K562 (cell line): Measurements from ENCODE around the gene ENOSF1. TPM values are rescaled to one million over a fixed set of nuclear protein-coding genes. Genes with fewer than 3 reads are reported as not detected.

Experiments
- ATAC-seq: fragments of 200-7000 bp; cut with Tn5 transposase; 3 replicates; pipeline ENCODE4 v1.9.1; 2020; ENCODE audit warnings: moderate library complexity
- BruUV-seq: library from RNA; stranded (reverse); fragments of 400-500 nt; replicated peaks from 2 replicates; lab custom pipeline; 2021; lab: Mats Ljungman, UMichigan
- CTCF ChIA-PET: fragments of 300-600 bp; formaldehyde crosslinking; extraction: SDS; loops from one replicate; lab custom pipeline; 2021; ENCODE audit warnings: low intra/inter-chr PET ratio; lab: Yijun Ruan, JAX
- POLR2A ChIA-PET: fragments of 300-600, 350-650 bp; sonication (Branson Sonifier 250); formaldehyde crosslinking; extraction: SDS; loops from one replicate; lab custom pipeline; 2021; ENCODE audit warnings: antibody characterized with exemption, inconsistent platforms; lab: Yijun Ruan, JAX
- DNase-seq, 4 experiments: peaks; one replicate each; pipeline versions ENCODE4 v3.0.0 to v3.0.0-alpha.2; 2011 to 2018; ENCODE audit warnings: low spot score in 3 of 4, mixed read lengths in 3 of 4; ENCODE audit errors: extremely low read depth in 1 of 4
- FAIRE-seq: peaks from 2 replicates; lab custom pipeline; 2011; peaks lifted over from hg19 to GRCh38; lab: Jason Lieb, UNC
- H2AFZ ChIP-seq: 2 replicates; pipeline ENCODE4 v1.6.0; 2011; ENCODE audit warnings: low read depth, low read length, control low read depth, inconsistent platforms
- H3K27ac ChIP-seq: fragments of 200-600 bp; 3 replicates; pipeline ENCODE4 v1.8.0; 2011; ENCODE audit warnings: low read depth, mild to moderate bottlenecking, control low read depth, inconsistent platforms, low read length, moderate library complexity, mixed read lengths; ENCODE audit errors: extremely low read depth
- H3K27me3 ChIP-seq, 2 experiments: fragments of 300-600 bp in 1 of 2; 2 replicates in 1 of 2; 3 replicates in 1 of 2; pipeline versions ENCODE4 v1.6.0 to v1.8.0; 2011; ENCODE audit warnings: inconsistent platforms in 2 of 2, low read length in 2 of 2, mild to moderate bottlenecking in 1 of 2, mixed read lengths in 1 of 2, moderate library complexity in 1 of 2; ENCODE audit not compliant: control insufficient read depth in 2 of 2, insufficient read depth in 2 of 2
- H3K36me3 ChIP-seq: fragments of 300-600 bp; 3 replicates; pipeline ENCODE4 v1.8.0; 2011; ENCODE audit warnings: mild to moderate bottlenecking, low read length, inconsistent platforms; ENCODE audit not compliant: control insufficient read depth, insufficient read depth
- H3K4me1 ChIP-seq, 2 experiments: fragments of 200-600 bp in 1 of 2; replicated peaks in 1 of 2; 2 replicates in 1 of 2; 3 replicates in 1 of 2; pipeline versions ENCODE4 v1.5.1 to v1.8.0; 2011; ENCODE audit warnings: inconsistent platforms in 2 of 2, low read length in 2 of 2, mild to moderate bottlenecking in 1 of 2, mixed read lengths in 1 of 2, moderate library complexity in 1 of 2; ENCODE audit not compliant: control insufficient read depth in 2 of 2, insufficient read depth in 2 of 2
- H3K4me2 ChIP-seq: 2 replicates; pipeline ENCODE4 v1.6.1; 2011; ENCODE audit warnings: low read length, control low read depth, inconsistent platforms, mixed read lengths; ENCODE audit not compliant: insufficient read depth
- H3K4me3 ChIP-seq: fragments of 200-600 bp; sonication (generic), shearing (Covaris generic); 2 replicates; pipeline ENCODE4 v1.5.1; 2016; ENCODE audit warnings: control low read depth, inconsistent platforms
- H3K79me2 ChIP-seq: fragments of 200-600 bp; 3 replicates; pipeline ENCODE4 v1.8.0; 2011; ENCODE audit warnings: low read length, inconsistent platforms; ENCODE audit not compliant: control insufficient read depth, insufficient read depth
- H3K9ac ChIP-seq, 2 experiments: 2 replicates each; pipeline versions ENCODE4 v1.6.0 to v1.6.1; 2011; ENCODE audit warnings: low read depth in 2 of 2, low read length in 2 of 2, control low read depth in 1 of 2, inconsistent platforms in 1 of 2, mild to moderate bottlenecking in 1 of 2, mixed read lengths in 1 of 2; ENCODE audit not compliant: insufficient read depth in 1 of 2
- H3K9me1 ChIP-seq: one replicate; pipeline ENCODE4 v1.6.0; 2011; ENCODE audit warnings: inconsistent platforms, mild to moderate bottlenecking, low read length, moderate library complexity; ENCODE audit not compliant: control insufficient read depth, insufficient read depth
- H3K9me3 ChIP-seq: replicated peaks from 2 replicates; pipeline ENCODE4 v1.5.1; 2011; ENCODE audit warnings: low read depth, low read length, inconsistent platforms; ENCODE audit not compliant: control insufficient read depth, insufficient read depth
- H4K20me1 ChIP-seq: replicated peaks from 2 replicates; pipeline ENCODE4 v1.6.1; 2011; ENCODE audit warnings: low read length, inconsistent platforms, mixed read lengths; ENCODE audit not compliant: control insufficient read depth, insufficient read depth
- ARHGAP35 ChIP-seq: fragments of 450-650 bp; IDR thresholded peaks from 2 replicates; pipeline ENCODE4 v1.6.1; 2018; ENCODE audit not compliant: partially characterized antibody
- BCL6 ChIP-seq: fragments of 250-450 bp; sonication (Bioruptor Pico); IDR thresholded peaks from 2 replicates; pipeline ENCODE4 v1.4.0; 2020
- C11orf30 ChIP-seq: fragments of 450-650 bp; IDR thresholded peaks from 2 replicates; pipeline ENCODE4 v1.6.1; 2016; ENCODE audit warnings: low read depth, mild to moderate bottlenecking
- LARP7 ChIP-seq: fragments of 450-650 bp; IDR thresholded peaks from 2 replicates; pipeline ENCODE4 v1.6.1; 2016
- MAFK ChIP-seq: IDR thresholded peaks from 2 replicates; pipeline ENCODE4 v1.6.1; 2011; ENCODE audit warnings: low read length, improper control_type of control experiment
- MCM7 ChIP-seq, 2 experiments: fragments of 450-650 bp; IDR thresholded peaks; 2 replicates each; pipeline ENCODE4 v1.6.1; 2016 to 2018
- PHF21A ChIP-seq: fragments of 450-650 bp; IDR thresholded peaks from 2 replicates; pipeline ENCODE4 v1.6.1; 2017; ENCODE audit warnings: low read depth, borderline replicate concordance
- POLR2H ChIP-seq: IDR thresholded peaks from 2 replicates; pipeline ENCODE4 v1.6.1; 2016; ENCODE audit warnings: missing genetic modification characterization, low read depth, mild to moderate bottlenecking, control low read depth, missing compliant biosample characterization, moderate library complexity
- ZNF316 ChIP-seq: fragments of 450-650 bp; IDR thresholded peaks from 2 replicates; pipeline ENCODE4 v1.6.1; 2016
- WGBS: fragments of 100-300 bp; shearing (Covaris generic); methylation state at CpG from one replicate; pipeline ENCODE4 v1.1.6; 2016; ENCODE audit warnings: low coverage, mixed read lengths; ENCODE audit not compliant: insufficient coverage; ENCODE audit errors: missing lambda C conversion rate; 5-methylcytosine and 5-hydroxymethylcytosine counted together
- in situ Hi-C: fragments of 300-500 bp; cut with MboI; formaldehyde crosslinking; loops from 4 replicates; pipeline ENCODE4 v1.15.0; 2018; ENCODE audit warnings: inconsistent platforms, mixed read lengths
- intact Hi-C: fragments of 100-400 bp; cut with micrococcal nuclease; formaldehyde crosslinking; loops from 2 replicates; pipeline ENCODE4 v1.14.2; 2022
- polyA plus RNA-seq, 8 experiments: library from polyadenylated mRNA; depleted of rRNA in 4 of 8; stranded (reverse) in 5 of 8; unstranded in 3 of 8; fragments of >200 nt; fragmentation: Nextera tagmentation in 2 of 8; fragmentation: Illumina TruSeq in 1 of 8; extraction: Ambion mirVana in 2 of 8; extraction: Trizol in 1 of 8; gene quantifications; 2 replicates each; pipeline versions ENCODE4 v1.2.1 to v1.2.3, GENCODE V29; 2011 to 2014; ENCODE audit warnings: inconsistent platforms in 1 of 8, missing spikeins in 1 of 8
- total RNA-seq, 7 experiments: library from RNA; depleted of rRNA in 6 of 7; stranded (reverse); fragments of >200 nt in 6 of 7; fragmentation: Illumina TruSeq in 2 of 7; extraction: Trizol in 2 of 7; gene quantifications; 2 replicates each; pipeline versions ENCODE4 v1.2.1 to v1.2.3, GENCODE V29; 2011 to 2021; ENCODE audit warnings: low replicate concordance in 1 of 7
- TF ChIP-seq, protein P1 (sequence below): fragments of 450-650 bp; formaldehyde crosslinking; IDR thresholded peaks from 2 replicates; pipeline ENCODE4 v1.4.0; 2020; ENCODE audit warnings: mild to moderate bottlenecking, moderate library complexity

ENOSF1 gene
- total and polyA plus RNA-seq, 9 of the 15 experiments (the other 6 are each of a cell fraction or from before 2014, with no cell fraction given) = 15.5 to 66.4 (median 46.5) TPM

DNA sequence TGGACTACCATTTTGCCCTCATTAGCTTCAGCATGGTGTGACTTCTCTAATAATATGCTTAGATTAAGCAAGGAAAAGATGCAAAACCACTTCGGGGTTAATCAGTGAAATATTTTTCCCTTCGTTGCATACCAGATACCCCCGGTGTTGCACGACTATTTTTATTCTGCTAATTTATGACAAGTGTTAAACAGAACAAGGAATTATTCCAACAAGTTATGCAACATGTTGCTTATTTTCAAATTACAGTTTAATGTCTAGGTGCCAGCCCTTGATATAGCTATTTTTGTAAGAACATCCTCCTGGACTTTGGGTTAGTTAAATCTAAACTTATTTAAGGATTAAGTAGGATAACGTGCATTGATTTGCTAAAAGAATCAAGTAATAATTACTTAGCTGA is 38.7 kb downstream of the ENOSF1 start:
- in situ Hi-C loops = no loop called here
- no peak overlapping the region for H3K4me2 ChIP-seq
- peaks cover 0 to 2% of the 10 kb centered on the region in 2 experiments; a peak in 2 of 5 replicates for H3K4me1 ChIP-seq
- FAIRE-seq (no peak), ATAC-seq (no peak), DNase-seq (no peak)
- peaks cover 100% of the 10 kb centered on the region for H3K36me3 ChIP-seq
- no peaks in the 10 kb centered on the region for H3K27me3 ChIP-seq
- no peak overlapping the region for H2AFZ ChIP-seq
- H3K9me1 ChIP-seq = no peaks in the 10 kb centered on the region
- no peaks in the 10 kb centered on the region for H4K20me1 ChIP-seq
- intact Hi-C loops = loop anchor here (5.0 kb wide), 1 partner anchor 51 kb away; no protein-coding TSS in a partner anchor
- peak; percentile 11; the same call in 1 of the 2 replicates for TF ChIP-seq POLR2H (tag)
- no peak for TF ChIP-seq ARHGAP35
- no peak for TF ChIP-seq MCM7 (IDR thresholded peaks at IDR 0.05)
- TF ChIP-seq BCL6 (CRISPR knock-in tag) = 0 out of 2 replicates have a peak, but pooled peaks have one; percentile 8
- no peak for TF ChIP-seq C11orf30
- TF ChIP-seq ZNF316 = no peak
- TF ChIP-seq PHF21A = no peak
- no peak for TF ChIP-seq LARP7
- TF ChIP-seq, protein P1, sequence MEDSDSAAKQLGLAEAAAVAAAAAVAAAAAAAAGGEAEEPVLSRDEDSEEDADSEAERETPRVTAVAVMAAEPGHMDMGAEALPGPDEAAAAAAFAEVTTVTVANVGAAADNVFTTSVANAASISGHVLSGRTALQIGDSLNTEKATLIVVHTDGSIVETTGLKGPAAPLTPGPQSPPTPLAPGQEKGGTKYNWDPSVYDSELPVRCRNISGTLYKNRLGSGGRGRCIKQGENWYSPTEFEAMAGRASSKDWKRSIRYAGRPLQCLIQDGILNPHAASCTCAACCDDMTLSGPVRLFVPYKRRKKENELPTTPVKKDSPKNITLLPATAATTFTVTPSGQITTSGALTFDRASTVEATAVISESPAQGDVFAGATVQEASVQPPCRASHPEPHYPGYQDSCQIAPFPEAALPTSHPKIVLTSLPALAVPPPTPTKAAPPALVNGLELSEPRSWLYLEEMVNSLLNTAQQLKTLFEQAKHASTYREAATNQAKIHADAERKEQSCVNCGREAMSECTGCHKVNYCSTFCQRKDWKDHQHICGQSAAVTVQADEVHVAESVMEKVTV (CRISPR knock-in tag) = no peak
- no peak for TF ChIP-seq MAFK
- H3K9ac ChIP-seq = no peak overlapping the region
- no TSS peak for BruUV-seq
- WGBS = 83% methylated on average over 5 of the region's 5 CpGs
- POLR2A ChIA-PET = interaction anchor here (0.9 to 2.8 kb wide), 7 partner anchors 10 to 158 kb away, joined by 3 to 19 read pairs (median 3); partner anchors contain the start of gene TYMS
- CTCF ChIA-PET = interaction anchor here (0.6 kb wide), 1 partner anchor 578 kb away, joined by 3 read pairs; no protein-coding TSS in a partner anchor
- H3K27ac ChIP-seq = no peak overlapping the region
- H3K4me3 ChIP-seq = no peak overlapping the region
- H3K79me2 ChIP-seq = peaks cover 3% of the 10 kb centered on the region; the same call in 2 of the 3 replicates
- H3K9me3 ChIP-seq = no peaks in the 10 kb centered on the region
